ENCODE data around the gene RASGRP4. TPM values are rescaled to one million over a fixed set of nuclear protein-coding genes. Genes with fewer than 3 reads are reported as not detected.
A peak's percentile ranks its signal among the peaks of the same experiment; 100 is the strongest.

Gene RASGRP4
- total RNA-seq, 2 donors from 2014 or later, result 3.6 to 16.9 TPM

GRCh38 chr19:38377052-38377451 lies 49.0 kb downstream of the RASGRP4 start:
- no peak for TF ChIP-seq CTCF (IDR thresholded peaks at IDR 0.05)
- Histone ChIP-seq H3K27ac (no peak overlapping the region), H3K4me3 (no peak overlapping the region), H3K27me3 (replicated peaks; ENCODE audit: insufficient read depth) (no peaks in the 10 kb centered on the region), H3K4me1 (ENCODE audit: control insufficient read depth in 1 of 2, low read depth in 2 of 2) (peaks cover 9 to 24% of the 10 kb centered on the region in 2 donors), H3K36me3 (peaks cover 27% of the 10 kb centered on the region), H3K9me3 (no peaks in the 10 kb centered on the region)
- DNase-seq (ENCODE audit: low spot score) (no peak), ATAC-seq (ENCODE audit: insufficient number of reproducible peaks, low FRiP score, low read depth) (no peak)

- Histone ChIP-seq H3K36me3 (peaks cover 22% of the 10 kb centered on the region), H3K9me3 (no peaks in the 10 kb centered on the region), H3K4me3 (no peak overlapping the region), H3K4me1 (ENCODE audit: control insufficient read depth in 1 of 2, low read depth in 2 of 2) (peaks cover 9 to 24% of the 10 kb centered on the region in 2 donors), H3K27me3 (replicated peaks; ENCODE audit: insufficient read depth) (no peaks in the 10 kb centered on the region), H3K27ac (no peak overlapping the region)
- no peak for DNase-seq (ENCODE audit: low spot score)
- ATAC-seq (ENCODE audit: insufficient number of reproducible peaks, low FRiP score, low read depth), result no peak
- TF ChIP-seq CTCF (IDR thresholded peaks at IDR 0.05), result no peak
These were observed 49.4 kb downstream of the RASGRP4 start for GRCh38 chr19:38376576-38376975.

GRCh38 chr19:38375748-38376147 lies 50.3 kb downstream of the RASGRP4 start:
- Histone ChIP-seq H3K36me3 (peaks cover 14% of the 10 kb centered on the region), H3K4me3 (peak overlapping the region; percentile 88), H3K9me3 (no peaks in the 10 kb centered on the region), H3K27ac (no peak overlapping the region), H3K27me3 (replicated peaks; ENCODE audit: insufficient read depth) (no peaks in the 10 kb centered on the region), H3K4me1 (ENCODE audit: control insufficient read depth in 1 of 2, low read depth in 2 of 2) (peaks cover 9 to 24% of the 10 kb centered on the region in 2 donors)
- DNase-seq (ENCODE audit: low spot score), result no peak
- ATAC-seq (ENCODE audit: insufficient number of reproducible peaks, low FRiP score, low read depth), result no peak
- no peak for TF ChIP-seq CTCF (IDR thresholded peaks at IDR 0.05)

GRCh38 chr19:38375098-38375493 lies 50.9 kb downstream of the RASGRP4 start:
- Histone ChIP-seq H3K27me3 (replicated peaks; ENCODE audit: insufficient read depth) (no peaks in the 10 kb centered on the region), H3K27ac (peak overlapping the region; percentile 76 to 80), H3K4me1 (ENCODE audit: control insufficient read depth in 1 of 2, low read depth in 2 of 2) (peaks cover 9 to 24% of the 10 kb centered on the region in 2 donors), H3K4me3 (peak overlapping the region; percentile 88), H3K9me3 (no peaks in the 10 kb centered on the region), H3K36me3 (peaks cover 8% of the 10 kb centered on the region)
- TF ChIP-seq CTCF (IDR thresholded peaks at IDR 0.05), result no peak
- ATAC-seq (ENCODE audit: insufficient number of reproducible peaks, low FRiP score, low read depth) (no peak), DNase-seq (ENCODE audit: low spot score) (no peak)

GRCh38 chr19:38374332-38375097 lies 51.5 kb downstream of the RASGRP4 start, which contains the start of gene PSMD8:
Gene PSMD8, plus strand, starts transcription at chr19:38374571. Its CDS starts 31 bp downstream, at chr19:38374602.
- H3K27me3 ChIP-seq (replicated peaks; ENCODE audit: insufficient read depth), result no peaks in the 10 kb centered on the region

More at GRCh38 chr19:38374332-38375097, 51.5 kb downstream of the RASGRP4 start, which contains the start of gene PSMD8:
- ATAC-seq (ENCODE audit: insufficient number of reproducible peaks, low FRiP score, low read depth) (peak; percentile 97), DNase-seq (ENCODE audit: low spot score) (peak; percentile 99)
- peak within 1 kb of the TSS; percentile 76 to 80 for H3K27ac ChIP-seq
- H3K36me3 ChIP-seq, result peaks cover 6% of the 10 kb centered on the region
- no peak for TF ChIP-seq CTCF (IDR thresholded peaks at IDR 0.05)
- H3K9me3 ChIP-seq, result no peaks in the 10 kb centered on the region
- H3K4me1 ChIP-seq (ENCODE audit: control insufficient read depth in 1 of 2, low read depth in 2 of 2), result peaks cover 9 to 24% of the 10 kb centered on the region in 2 donors
- peak within 1 kb of the TSS; percentile 88 for H3K4me3 ChIP-seq

Measured in thoracic aorta (tissue), 2 donors.